ENCODE data around the gene CDKN2B-AS1. TPM values are rescaled to one million over a fixed set of nuclear protein-coding genes. Genes with fewer than 3 reads are reported as not detected.
"Not testable (repeated sequence)": the region's sequence is repeated elsewhere in the genome, so short reads cannot be mapped to it uniquely, and the experiment has no call there.

The CDKN2B-AS1 gene
- total RNA-seq, result under 1 TPM in 2 of 4 donors, not detected in 2; 0.38 to 0.56 TPM

DNA sequence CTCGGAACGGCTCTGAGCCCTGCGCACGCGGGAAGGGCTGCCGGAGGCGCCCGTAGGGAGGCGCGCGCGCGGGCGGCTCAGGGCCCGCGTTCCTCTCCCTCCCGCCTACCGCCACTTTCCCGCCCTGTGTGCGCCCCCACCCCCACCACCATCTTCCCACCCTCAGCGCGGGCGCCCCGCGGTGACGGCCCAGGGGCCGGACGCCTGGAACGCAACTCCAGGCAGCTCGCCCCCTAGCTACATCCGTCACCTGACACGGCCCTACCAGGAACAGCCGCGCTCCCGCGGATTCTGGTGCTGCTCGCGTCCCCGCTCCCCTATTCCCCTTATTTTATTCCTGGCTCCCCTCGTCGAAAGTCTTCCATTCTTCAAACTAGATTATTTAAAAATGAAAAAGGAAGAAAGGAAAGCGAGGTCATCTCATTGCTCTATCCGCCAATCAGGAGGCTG lies at the start of gene CDKN2B-AS1:
Gene CDKN2B-AS1, plus strand, starts transcription at position 236 of the 450 bp plus-strand sequence.
- H3K4me1 ChIP-seq, result peaks cover 8 to 12% of the 10 kb centered on the region in 2 donors
- peak within 1 kb of the TSS; percentile 42 to 62 (median 46) for H3K27ac ChIP-seq
- H3K9me3 ChIP-seq, result no peaks in the 10 kb centered on the region
- intact Hi-C loops (cut with DNase I), result no loop called here
- 1% methylated on average over 16 to 28 of the region's 43 CpGs for WGBS, 2 donors
- H3K27me3 ChIP-seq, result peaks cover 10% of the 10 kb centered on the region
- peak within 1 kb of the TSS; percentile 7 to 81 (median 58) for H3K4me3 ChIP-seq (replicated peaks in 1 of 3)
- peak in 1 of 2 donors; percentile 17 for DNase-seq
- TF ChIP-seq, protein P1, sequence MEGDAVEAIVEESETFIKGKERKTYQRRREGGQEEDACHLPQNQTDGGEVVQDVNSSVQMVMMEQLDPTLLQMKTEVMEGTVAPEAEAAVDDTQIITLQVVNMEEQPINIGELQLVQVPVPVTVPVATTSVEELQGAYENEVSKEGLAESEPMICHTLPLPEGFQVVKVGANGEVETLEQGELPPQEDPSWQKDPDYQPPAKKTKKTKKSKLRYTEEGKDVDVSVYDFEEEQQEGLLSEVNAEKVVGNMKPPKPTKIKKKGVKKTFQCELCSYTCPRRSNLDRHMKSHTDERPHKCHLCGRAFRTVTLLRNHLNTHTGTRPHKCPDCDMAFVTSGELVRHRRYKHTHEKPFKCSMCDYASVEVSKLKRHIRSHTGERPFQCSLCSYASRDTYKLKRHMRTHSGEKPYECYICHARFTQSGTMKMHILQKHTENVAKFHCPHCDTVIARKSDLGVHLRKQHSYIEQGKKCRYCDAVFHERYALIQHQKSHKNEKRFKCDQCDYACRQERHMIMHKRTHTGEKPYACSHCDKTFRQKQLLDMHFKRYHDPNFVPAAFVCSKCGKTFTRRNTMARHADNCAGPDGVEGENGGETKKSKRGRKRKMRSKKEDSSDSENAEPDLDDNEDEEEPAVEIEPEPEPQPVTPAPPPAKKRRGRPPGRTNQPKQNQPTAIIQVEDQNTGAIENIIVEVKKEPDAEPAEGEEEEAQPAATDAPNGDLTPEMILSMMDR (IDR thresholded peaks at IDR 0.05), result no peak
- TF ChIP-seq POLR2A (IDR thresholded peaks at IDR 0.05), result no peak
- H3K36me3 ChIP-seq, result no peaks in the 10 kb centered on the region

DNA sequence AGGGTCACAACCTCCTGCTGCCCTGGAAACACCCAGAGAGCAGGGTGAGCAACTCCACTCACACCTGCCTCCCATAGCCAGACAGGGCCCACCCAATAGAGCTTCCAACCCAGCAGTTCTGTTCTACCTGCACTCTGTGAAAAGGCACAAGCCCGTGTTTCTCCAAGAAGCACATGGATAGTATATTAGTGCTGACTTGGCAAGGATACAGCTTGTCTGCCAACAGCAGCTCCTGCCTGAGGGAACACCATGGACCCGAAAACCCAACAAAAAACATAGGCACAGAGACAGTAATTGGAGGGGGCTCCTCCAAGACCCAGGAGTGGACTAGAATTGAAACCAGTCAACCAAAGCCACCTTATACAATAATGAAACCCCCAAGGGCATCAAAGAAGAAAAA lies 49.0 kb upstream of the CDKN2B-AS1 start:
- Histone ChIP-seq H3K4me3 (replicated peaks in 1 of 3) (no peak overlapping the region), H3K27ac (no peak overlapping the region), H3K4me1 (no peaks in the 10 kb centered on the region), H3K9me3 (no peaks in the 10 kb centered on the region), H3K27me3 (no peaks in the 10 kb centered on the region), H3K36me3 (no peaks in the 10 kb centered on the region)
- intact Hi-C loops (cut with DNase I), result no loop called here
- 83 to 94% methylated on average over 2 of the region's 2 CpGs for WGBS, 2 donors
- no peak for TF ChIP-seq POLR2A (IDR thresholded peaks at IDR 0.05)
- TF ChIP-seq, protein P1 (IDR thresholded peaks at IDR 0.05), result no peak
- DNase-seq, result no peak

DNA sequence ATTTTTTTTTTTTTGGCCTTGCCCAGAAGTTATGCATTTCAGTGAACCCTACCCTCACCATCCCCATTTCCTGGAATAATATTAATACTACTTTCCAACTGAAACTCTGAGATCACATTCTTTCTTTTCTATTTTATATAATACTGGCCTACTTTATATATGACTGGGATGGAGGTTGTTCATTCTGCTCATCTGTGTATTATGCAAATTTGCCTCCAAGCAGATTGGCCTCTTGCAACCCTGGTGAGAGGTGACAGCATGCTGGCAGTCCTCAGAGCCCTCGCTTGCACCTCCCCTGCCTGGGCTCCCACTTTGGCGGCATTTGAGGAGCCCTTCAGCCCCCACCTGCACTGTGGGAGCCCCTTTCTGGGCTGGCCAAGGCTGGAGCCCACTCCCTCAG lies 35.8 kb upstream of the CDKN2B-AS1 start:
- Histone ChIP-seq H3K27ac (no peak overlapping the region), H3K9me3 (no peaks in the 10 kb centered on the region), H3K36me3 (no peaks in the 10 kb centered on the region), H3K4me3 (replicated peaks in 1 of 3) (no peak overlapping the region), H3K4me1 (no peaks in the 10 kb centered on the region), H3K27me3 (no peaks in the 10 kb centered on the region)
- WGBS, 2 donors, result 89% methylated on average over 2 of the region's 2 CpGs; no CpG with 5 or more reads in 1 of the 2 donors
- no peak for DNase-seq
- no peak for TF ChIP-seq POLR2A (IDR thresholded peaks at IDR 0.05)
- TF ChIP-seq, protein P1 (IDR thresholded peaks at IDR 0.05), result no peak
- intact Hi-C loops (cut with DNase I), result no loop called here

DNA sequence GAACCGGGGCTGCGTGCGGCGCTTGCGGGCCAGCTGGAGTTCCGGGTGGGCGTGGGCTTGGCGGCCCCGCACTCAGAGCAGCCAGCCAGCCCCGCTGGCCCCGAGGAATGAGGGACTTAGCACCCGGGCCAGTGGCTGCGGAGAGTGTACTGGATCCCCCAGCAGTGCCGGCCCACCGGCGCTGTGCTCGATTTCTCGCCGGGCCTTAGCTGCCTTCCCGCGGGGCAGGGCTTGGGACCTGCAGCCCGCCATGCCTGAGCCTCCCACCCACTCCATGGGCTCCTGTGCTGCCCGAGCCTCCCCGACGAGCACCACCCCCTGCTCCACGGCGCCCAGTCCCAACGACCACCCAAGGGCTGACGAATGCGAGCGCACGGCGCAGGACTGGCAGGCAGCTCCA lies 35.3 kb upstream of the CDKN2B-AS1 start:
- DNase-seq; H3K36me3 ChIP-seq; H3K4me1 ChIP-seq; intact Hi-C loops (cut with DNase I); H3K4me3 ChIP-seq (replicated peaks in 1 of 3); H3K27ac ChIP-seq; H3K9me3 ChIP-seq; H3K27me3 ChIP-seq: not testable (repeated sequence)
- WGBS, 2 donors, result 95 to 96% methylated on average over 17 to 25 of the region's 33 CpGs

DNA sequence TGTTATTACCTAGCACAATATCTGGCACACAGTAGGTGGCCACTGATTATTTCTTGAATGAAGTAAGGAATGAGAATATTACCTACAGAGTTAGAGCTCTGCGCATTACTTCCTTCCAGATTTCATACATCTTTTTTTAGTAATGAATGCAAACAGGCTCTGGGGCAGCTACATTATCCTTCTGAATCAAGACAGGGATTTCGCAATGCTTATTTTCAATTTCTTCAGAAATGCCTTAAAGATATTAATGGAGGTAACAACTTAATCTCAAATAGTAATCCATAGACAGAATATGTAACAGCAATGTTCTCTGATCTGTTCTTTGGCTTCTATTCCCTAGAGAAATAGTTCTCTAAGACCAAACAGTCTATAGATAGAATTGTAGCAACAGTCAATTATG lies 33.0 kb upstream of the CDKN2B-AS1 start:
- intact Hi-C loops (cut with DNase I), result no loop called here
- no peak overlapping the region for H3K4me3 ChIP-seq (replicated peaks in 1 of 3)
- 95 to 96% methylated on average over 2 of the region's 2 CpGs for WGBS, 2 donors

More for the DNA sequence above, 33.0 kb upstream of the CDKN2B-AS1 start:
- Histone ChIP-seq H3K4me1 (peaks cover 5 to 9% of the 10 kb centered on the region in 2 donors), H3K36me3 (no peaks in the 10 kb centered on the region), H3K27ac (no peak overlapping the region), H3K9me3 (no peaks in the 10 kb centered on the region), H3K27me3 (peaks cover 20% of the 10 kb centered on the region)
- TF ChIP-seq, protein P1 (IDR thresholded peaks at IDR 0.05), result no peak
- TF ChIP-seq POLR2A (IDR thresholded peaks at IDR 0.05), result no peak
- DNase-seq, result no peak
